ENCODE results near the gene GPRIN3. TPM values are rescaled to one million over a fixed set of nuclear protein-coding genes. Genes with fewer than 3 reads are reported as not detected.

The GPRIN3 gene
- total RNA-seq, 4 donors from 2014 or later, result 1.2 to 3.4 (median 1.7) TPM

- Histone ChIP-seq H3K4me3 (no peak overlapping the region), H3K36me3 (no peaks in the 10 kb centered on the region), H3K4me1 (no peaks in the 10 kb centered on the region), H3K27ac (no peak overlapping the region), H3K9me3 (no peaks in the 10 kb centered on the region), H3K27me3 (no peaks in the 10 kb centered on the region)
- WGBS, result 39% methylated on average over 2 of the region's 2 CpGs
- DNase-seq (ENCODE audit: low spot score in 2 of 2), result no peak
- TF ChIP-seq CTCF (IDR thresholded peaks at IDR 0.05) (no peak), EP300 (IDR thresholded peaks at IDR 0.05) (no peak), POLR2A (IDR thresholded peaks at IDR 0.05) (no peak), POLR2AphosphoS5 (IDR thresholded peaks at IDR 0.05) (no peak)
Observed at GRCh38 chr4:89222170-89222569, 85.4 kb downstream of the GPRIN3 start.

DNA sequence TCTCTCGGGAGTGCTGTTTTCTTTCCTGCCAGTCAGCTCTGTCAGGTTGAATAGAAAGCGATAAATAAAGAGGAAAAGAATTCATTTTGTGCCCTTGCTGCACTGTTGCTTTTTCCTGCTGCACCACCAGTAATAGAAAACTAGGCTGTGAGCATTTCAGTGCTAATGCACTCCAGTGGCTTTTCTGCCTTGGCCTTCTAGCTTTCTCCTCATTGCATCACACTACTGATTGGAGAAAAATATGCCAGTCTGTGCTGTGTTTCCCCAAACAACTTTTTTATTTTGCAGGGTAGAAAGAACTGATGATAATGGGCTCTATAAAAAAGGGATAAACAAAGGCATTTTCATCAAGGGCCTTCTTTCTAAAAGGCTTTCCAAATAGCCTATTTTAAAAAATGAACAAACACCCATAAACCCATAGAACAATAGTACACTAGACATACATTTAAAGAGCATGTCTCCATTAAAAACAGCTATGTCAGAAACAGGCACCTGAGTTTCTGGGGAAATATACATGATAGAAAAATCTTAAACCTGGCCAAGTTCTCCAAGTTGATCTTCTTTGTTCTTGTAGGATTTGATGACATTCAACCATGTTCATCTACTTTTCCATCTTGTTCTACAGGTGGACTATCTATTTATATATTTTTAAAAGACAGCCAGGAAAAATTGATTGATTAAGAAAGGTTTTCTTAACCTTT is 86.3 kb downstream of the GPRIN3 start:
- no peaks in the 10 kb centered on the region for H3K4me1 ChIP-seq
- no peaks in the 10 kb centered on the region for H3K36me3 ChIP-seq
- no peaks in the 10 kb centered on the region for H3K27me3 ChIP-seq
- no peak for DNase-seq (ENCODE audit: low spot score in 2 of 2)
- WGBS, result 85% methylated on average over 2 of the region's 2 CpGs
- TF ChIP-seq CTCF (IDR thresholded peaks at IDR 0.05) (no peak), EP300 (IDR thresholded peaks at IDR 0.05) (no peak), POLR2AphosphoS5 (IDR thresholded peaks at IDR 0.05) (no peak), POLR2A (IDR thresholded peaks at IDR 0.05) (no peak)
- H3K4me3 ChIP-seq, result no peak overlapping the region
- no peak overlapping the region for H3K27ac ChIP-seq
- no peaks in the 10 kb centered on the region for H3K9me3 ChIP-seq

DNA sequence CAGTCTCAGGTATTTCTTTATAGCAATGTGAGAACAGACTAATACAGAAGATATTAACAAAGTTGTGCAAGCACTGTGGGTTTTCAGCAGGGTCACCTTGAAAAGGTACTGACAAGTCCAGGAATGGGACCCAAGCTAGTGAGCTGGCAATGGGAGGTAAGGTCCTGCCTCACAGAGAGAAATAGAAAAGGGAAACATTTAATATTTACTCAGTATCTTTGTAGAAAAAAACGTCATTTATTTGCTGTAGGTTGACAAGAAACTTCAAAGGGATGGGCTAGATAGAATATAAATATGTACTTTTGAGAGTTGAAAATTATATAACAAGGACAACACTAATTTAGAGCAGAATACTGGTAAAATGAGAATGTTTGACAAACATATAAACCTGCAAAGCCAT is 89.0 kb downstream of the GPRIN3 start:
- Histone ChIP-seq H3K4me1 (no peaks in the 10 kb centered on the region), H3K27ac (no peak overlapping the region), H3K9me3 (no peaks in the 10 kb centered on the region), H3K4me3 (no peak overlapping the region), H3K36me3 (no peaks in the 10 kb centered on the region), H3K27me3 (no peaks in the 10 kb centered on the region)
- 71% methylated on average over 1 of the region's 1 CpG for WGBS
- TF ChIP-seq POLR2AphosphoS5 (IDR thresholded peaks at IDR 0.05) (no peak), POLR2A (IDR thresholded peaks at IDR 0.05) (no peak), EP300 (IDR thresholded peaks at IDR 0.05) (no peak), CTCF (IDR thresholded peaks at IDR 0.05) (no peak)
- no peak for DNase-seq (ENCODE audit: low spot score in 2 of 2)

DNA sequence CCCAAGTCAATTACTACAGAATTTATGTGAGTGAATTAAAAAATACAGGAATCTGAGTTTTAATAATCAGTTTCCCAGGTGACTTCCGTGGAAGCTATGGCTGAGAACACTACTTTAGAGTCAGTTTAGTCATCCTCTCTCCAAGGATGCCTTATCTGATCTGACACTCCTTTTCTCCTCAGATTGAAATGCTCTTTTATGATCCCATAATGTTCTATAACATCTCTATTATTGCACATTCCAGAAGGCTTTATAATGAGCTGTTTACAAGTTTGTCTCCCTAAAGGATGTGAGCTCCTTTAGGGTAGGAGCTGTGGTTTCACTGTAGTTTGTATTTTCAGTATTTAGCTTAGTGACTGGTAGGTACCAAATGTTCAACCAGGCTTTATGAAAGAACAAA is 90.0 kb downstream of the GPRIN3 start:
- DNase-seq (ENCODE audit: low spot score in 2 of 2), result no peak
- 83% methylated on average over 1 of the region's 1 CpG for WGBS
- no peak for TF ChIP-seq CTCF (IDR thresholded peaks at IDR 0.05)
- TF ChIP-seq POLR2AphosphoS5 (IDR thresholded peaks at IDR 0.05), result no peak
- TF ChIP-seq EP300 (IDR thresholded peaks at IDR 0.05), result no peak
- no peak for TF ChIP-seq POLR2A (IDR thresholded peaks at IDR 0.05)
- H3K4me3 ChIP-seq, result no peak overlapping the region
- no peaks in the 10 kb centered on the region for H3K36me3 ChIP-seq
- H3K9me3 ChIP-seq, result no peaks in the 10 kb centered on the region
- no peaks in the 10 kb centered on the region for H3K27me3 ChIP-seq
- H3K27ac ChIP-seq, result no peak overlapping the region
- no peaks in the 10 kb centered on the region for H3K4me1 ChIP-seq

- DNase-seq (ENCODE audit: low spot score in 2 of 2), result no peak
- H3K4me1 ChIP-seq, result no peaks in the 10 kb centered on the region
- no peak for TF ChIP-seq EP300 (IDR thresholded peaks at IDR 0.05)
- no peak for TF ChIP-seq CTCF (IDR thresholded peaks at IDR 0.05)
- TF ChIP-seq POLR2AphosphoS5 (IDR thresholded peaks at IDR 0.05), result no peak
- no peak for TF ChIP-seq POLR2A (IDR thresholded peaks at IDR 0.05)
- 93% methylated on average over 1 of the region's 1 CpG for WGBS
- no peaks in the 10 kb centered on the region for H3K9me3 ChIP-seq
- no peaks in the 10 kb centered on the region for H3K27me3 ChIP-seq
- no peak overlapping the region for H3K27ac ChIP-seq
- no peaks in the 10 kb centered on the region for H3K36me3 ChIP-seq
- H3K4me3 ChIP-seq, result no peak overlapping the region
Observed at GRCh38 chr4:89216866-89217265, 90.7 kb downstream of the GPRIN3 start.
